Activated CD4-positive, alpha-beta memory T cell treated with anti-CD3 and anti-CD28 coated beads, Interleukin-2, amount 10 ng/mL, durations not matched to agents 7 days and 5 days (primary cell): Measurements from ENCODE around the gene MPP2. TPM values are rescaled to one million over a fixed set of nuclear protein-coding genes. Genes with fewer than 3 reads are reported as not detected.
A peak's percentile ranks its signal among the peaks of the same experiment; 100 is the strongest.

Experiments used
- CTCF ChIA-PET: fragments of 350-600 bp; sonication (Branson Sonifier 250); formaldehyde crosslinking; loops from one replicate; lab custom pipeline; 2021; ENCODE audit warnings: antibody characterized with exemption, inconsistent platforms; lab: Charles Lee
- POLR2A ChIA-PET: fragments of 350-600 bp; sonication (Branson Sonifier 250); formaldehyde crosslinking; loops from one replicate; lab custom pipeline; 2021; ENCODE audit warnings: antibody characterized with exemption; lab: Charles Lee
- DNase-seq: peaks from one replicate; pipeline ENCODE4 v3.0.0-alpha.2; 2020
- H3K27ac Mint-ChIP-seq: one replicate; pipeline ENCODE4 v1.8.0; 2021; ENCODE audit warnings: mild to moderate bottlenecking, mixed read lengths
- H3K27me3 Mint-ChIP-seq: one replicate; pipeline ENCODE4 v1.8.0; 2021; ENCODE audit warnings: mixed read lengths
- H3K36me3 Mint-ChIP-seq: one replicate; pipeline ENCODE4 v1.8.0; 2021; ENCODE audit warnings: low read depth, mixed read lengths
- H3K4me1 Mint-ChIP-seq: one replicate; pipeline ENCODE4 v1.8.0; 2021; ENCODE audit warnings: mixed read lengths
- H3K4me3 Mint-ChIP-seq: one replicate; pipeline ENCODE4 v1.8.0; 2021; ENCODE audit warnings: mild to moderate bottlenecking, mixed read lengths
- H3K9me3 Mint-ChIP-seq: one replicate; pipeline ENCODE4 v1.8.0; 2021; ENCODE audit warnings: mixed read lengths
- total RNA-seq, 2 experiments: library from RNA; stranded (reverse); gene quantifications; one replicate each; pipeline ENCODE4 v1.2.3, GENCODE V29; 2021

MPP2 gene, protein sequence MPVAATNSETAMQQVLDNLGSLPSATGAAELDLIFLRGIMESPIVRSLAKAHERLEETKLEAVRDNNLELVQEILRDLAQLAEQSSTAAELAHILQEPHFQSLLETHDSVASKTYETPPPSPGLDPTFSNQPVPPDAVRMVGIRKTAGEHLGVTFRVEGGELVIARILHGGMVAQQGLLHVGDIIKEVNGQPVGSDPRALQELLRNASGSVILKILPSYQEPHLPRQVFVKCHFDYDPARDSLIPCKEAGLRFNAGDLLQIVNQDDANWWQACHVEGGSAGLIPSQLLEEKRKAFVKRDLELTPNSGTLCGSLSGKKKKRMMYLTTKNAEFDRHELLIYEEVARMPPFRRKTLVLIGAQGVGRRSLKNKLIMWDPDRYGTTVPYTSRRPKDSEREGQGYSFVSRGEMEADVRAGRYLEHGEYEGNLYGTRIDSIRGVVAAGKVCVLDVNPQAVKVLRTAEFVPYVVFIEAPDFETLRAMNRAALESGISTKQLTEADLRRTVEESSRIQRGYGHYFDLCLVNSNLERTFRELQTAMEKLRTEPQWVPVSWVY
- total RNA-seq = under 1 TPM; 0.48 to 0.65 TPM

DNA sequence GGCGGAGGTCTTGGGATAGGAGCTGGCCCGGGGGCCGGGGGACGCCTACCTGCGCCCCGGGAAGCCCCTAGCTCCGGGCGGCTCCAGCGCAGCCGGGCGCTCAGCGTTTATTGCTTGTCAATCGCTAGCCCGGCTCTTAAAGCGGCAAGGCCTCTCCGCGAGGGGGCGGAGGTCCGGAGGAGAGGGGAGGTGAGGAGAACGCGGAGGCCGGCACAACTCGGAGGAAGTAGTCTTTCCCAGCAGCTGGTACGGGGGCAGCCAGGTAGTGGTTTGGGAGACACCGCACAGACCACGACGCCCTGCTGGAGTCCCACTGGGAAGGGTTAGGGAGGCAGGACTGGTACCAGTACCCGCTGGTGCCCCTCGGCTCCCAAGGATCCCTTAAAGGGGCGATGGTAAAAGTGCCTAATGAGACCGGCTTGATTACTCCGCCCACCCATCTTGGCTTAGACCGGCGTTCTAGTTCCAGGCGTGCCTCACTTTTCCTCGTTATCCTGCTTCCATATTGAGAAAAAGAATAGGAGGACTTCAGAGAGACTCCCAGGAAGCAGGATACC lies at the start of gene MPP2:
Gene MPP2 (minus strand): TSS at position 112 of the 557 bp plus-strand sequence. CDS start 3,076 bp downstream, outside the sequence.
- no peaks in the 10 kb centered on the region for H3K36me3 Mint-ChIP-seq
- POLR2A ChIA-PET = interaction anchor here (0.6 kb wide), 1 partner anchor 102 kb away, joined by 3 read pairs; no protein-coding TSS in a partner anchor
- CTCF ChIA-PET = interaction anchor here (1.4 to 4.5 kb wide), 2 partner anchors 36 to 135 kb away, joined by 4 to 25 read pairs; partner anchors contain the start of gene PPY
- H3K27me3 Mint-ChIP-seq = peaks cover 56% of the 10 kb centered on the region
- peak; percentile 37 for DNase-seq
- no peak within 1 kb of the TSS for H3K4me3 Mint-ChIP-seq
- no peak within 1 kb of the TSS for H3K27ac Mint-ChIP-seq
- H3K9me3 Mint-ChIP-seq = no peaks in the 10 kb centered on the region
- H3K4me1 Mint-ChIP-seq = peaks cover 9% of the 10 kb centered on the region

DNA sequence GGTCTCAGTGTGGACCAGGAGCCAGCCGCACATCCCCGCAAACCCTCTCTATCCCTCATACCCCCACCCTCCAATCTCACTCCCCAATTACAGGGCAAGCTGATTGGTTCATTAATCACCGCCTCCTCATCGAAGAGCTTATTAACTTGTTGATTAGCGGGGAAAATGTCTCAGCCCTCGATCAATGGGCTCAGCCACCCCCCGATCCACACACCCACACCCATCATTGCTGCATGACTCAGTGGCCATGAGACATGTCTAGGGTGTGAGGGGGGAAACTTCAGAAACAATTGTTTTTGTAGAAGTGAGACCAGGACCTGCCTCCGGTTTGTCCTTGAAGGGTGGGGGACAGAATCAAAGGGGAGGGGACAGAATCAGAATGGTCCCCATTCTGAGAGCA lies 48.9 kb upstream of the MPP2 start:
- Mint-ChIP-seq H3K4me1 (peaks cover 5% of the 10 kb centered on the region), H3K9me3 (no peaks in the 10 kb centered on the region), H3K4me3 (no peak overlapping the region), H3K36me3 (no peaks in the 10 kb centered on the region), H3K27me3 (peaks cover 30% of the 10 kb centered on the region), H3K27ac (no peak overlapping the region)
- POLR2A ChIA-PET = no interaction called here
- no peak for DNase-seq
- CTCF ChIA-PET = no interaction called here

DNA sequence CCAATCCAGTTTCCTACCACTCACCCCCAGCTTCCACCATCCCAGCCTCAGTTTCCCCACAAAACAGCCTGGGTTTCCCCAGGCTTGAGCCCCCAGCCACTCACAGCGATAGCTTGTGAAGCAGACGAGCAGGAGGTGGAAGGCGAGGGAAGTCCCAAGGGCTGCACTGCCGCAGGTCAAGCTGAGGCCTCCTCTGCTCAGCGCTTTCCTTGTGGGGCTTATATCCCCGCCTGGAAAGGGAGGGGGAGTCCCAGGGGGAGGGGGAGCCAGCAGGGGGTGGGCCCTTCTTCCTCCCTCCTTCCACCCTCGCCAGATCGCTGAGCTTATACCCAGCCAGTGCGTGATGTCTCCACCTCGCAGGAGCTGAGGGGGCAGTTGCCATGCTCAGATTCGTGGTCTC lies 46.4 kb upstream of the MPP2 start, which contains the start of gene PYY:
Gene PYY (minus strand): TSS at position 195 of the 400 bp plus-strand sequence. CDS start 457 bp downstream, outside the sequence.
- Mint-ChIP-seq H3K4me3 (no peak within 1 kb of the TSS), H3K27ac (no peak within 1 kb of the TSS), H3K36me3 (no peaks in the 10 kb centered on the region), H3K9me3 (no peaks in the 10 kb centered on the region), H3K4me1 (peaks cover 7% of the 10 kb centered on the region), H3K27me3 (peaks cover 44% of the 10 kb centered on the region)
- CTCF ChIA-PET = interaction anchor here (0.6 kb wide), 1 partner anchor 210 kb away, joined by 3 read pairs; no protein-coding TSS in a partner anchor
- no peak for DNase-seq
- POLR2A ChIA-PET = no interaction called here

DNA sequence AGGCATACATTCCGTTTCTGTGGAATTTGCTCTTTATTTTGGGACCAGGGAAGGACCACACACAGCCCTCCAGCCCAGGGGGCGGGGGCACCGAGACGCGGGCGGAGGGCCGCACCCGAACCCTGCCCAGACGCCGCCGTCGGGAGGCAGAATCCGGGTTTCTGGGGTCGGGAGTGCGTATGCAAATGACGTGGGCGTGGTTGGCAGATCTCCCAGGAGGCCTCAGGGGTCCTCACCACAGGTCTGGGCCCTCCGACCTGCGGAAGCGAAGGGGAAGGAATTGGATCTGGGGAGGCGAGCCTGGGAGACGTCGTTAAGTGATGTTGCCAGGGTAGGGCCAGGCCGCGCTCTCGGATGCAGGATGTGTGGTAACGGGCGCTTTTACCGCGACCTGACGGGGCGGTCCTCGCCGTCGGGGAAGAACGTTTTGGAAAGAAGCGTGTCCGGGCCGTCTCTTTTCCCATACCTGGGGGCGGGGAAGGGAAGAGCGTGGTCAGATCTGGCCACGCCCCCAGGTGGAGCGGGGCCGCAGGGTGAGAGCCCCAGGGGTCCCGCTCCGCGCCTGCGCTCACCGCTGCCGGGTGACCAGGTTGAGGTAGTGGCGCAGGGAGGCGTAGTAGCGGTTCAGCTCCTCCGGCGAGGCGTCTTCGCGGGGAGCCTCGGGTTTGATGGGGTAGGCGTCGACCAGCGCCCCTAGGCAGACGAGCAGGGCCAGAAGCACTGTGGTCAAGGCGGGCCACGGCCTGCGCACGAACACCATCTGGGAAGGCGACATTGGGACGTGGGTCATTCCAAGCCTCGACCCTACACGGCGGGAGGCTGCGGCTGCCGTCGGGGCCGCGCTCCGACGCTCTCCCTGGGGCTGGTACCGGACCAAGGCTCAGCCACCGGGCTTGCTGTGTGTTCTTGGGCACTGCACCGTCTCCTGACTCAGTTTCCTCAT lies 45.7 kb upstream of the MPP2 start:
- CTCF ChIA-PET = no interaction called here
- Mint-ChIP-seq H3K4me1 (peaks cover 7% of the 10 kb centered on the region), H3K36me3 (no peaks in the 10 kb centered on the region), H3K4me3 (no peak overlapping the region), H3K27ac (no peak overlapping the region), H3K9me3 (no peaks in the 10 kb centered on the region), H3K27me3 (peaks cover 44% of the 10 kb centered on the region)
- POLR2A ChIA-PET = no interaction called here
- DNase-seq = peak; percentile 26

DNA sequence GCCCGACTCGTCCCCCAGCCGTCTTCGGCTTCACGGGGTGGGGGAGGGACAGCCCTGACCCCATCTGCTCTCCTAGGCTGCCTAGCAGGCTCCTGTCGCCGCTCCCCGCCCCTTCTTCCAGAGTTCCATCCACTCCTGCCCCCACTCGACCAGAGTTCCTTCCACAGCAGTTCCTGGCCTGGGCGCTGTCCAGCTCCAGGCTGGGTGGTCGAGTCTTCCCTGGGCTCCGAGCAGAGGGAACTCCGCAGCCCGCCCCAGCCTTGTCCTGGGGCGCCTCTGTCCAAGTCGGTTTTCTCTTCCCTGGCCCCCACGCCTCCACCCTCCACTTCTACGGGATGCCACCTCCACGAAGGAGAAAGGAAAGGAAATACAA lies 45.0 kb upstream of the MPP2 start:
- Mint-ChIP-seq H3K4me1 (peaks cover 7% of the 10 kb centered on the region), H3K27ac (no peak overlapping the region), H3K36me3 (no peaks in the 10 kb centered on the region), H3K4me3 (no peak overlapping the region), H3K27me3 (peaks cover 44% of the 10 kb centered on the region), H3K9me3 (no peaks in the 10 kb centered on the region)
- CTCF ChIA-PET = no interaction called here
- POLR2A ChIA-PET = no interaction called here
- no peak for DNase-seq

DNA sequence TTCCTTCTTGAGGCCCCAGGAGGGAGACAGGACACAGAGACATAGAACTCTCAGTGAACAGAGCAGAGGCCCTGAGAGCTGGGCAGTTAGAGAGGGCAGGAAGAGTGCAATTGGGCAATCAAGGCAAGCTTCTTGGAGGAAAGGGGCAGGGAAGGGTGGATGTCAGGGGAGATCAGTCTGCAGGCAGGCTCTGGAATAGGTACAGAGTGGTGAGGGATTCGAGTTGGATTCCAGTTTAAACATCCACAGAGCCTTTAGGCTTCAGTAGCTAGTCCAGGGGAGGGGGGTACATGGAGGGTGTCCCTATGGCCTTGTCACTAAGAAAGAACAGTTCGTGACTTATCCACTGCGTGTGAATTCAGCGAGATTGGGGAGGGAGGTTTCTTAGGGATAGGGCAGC lies 44.4 kb upstream of the MPP2 start:
- H3K4me3 Mint-ChIP-seq = no peak overlapping the region
- peaks cover 7% of the 10 kb centered on the region for H3K4me1 Mint-ChIP-seq
- POLR2A ChIA-PET = no interaction called here
- DNase-seq = no peak
- peaks cover 44% of the 10 kb centered on the region for H3K27me3 Mint-ChIP-seq
- no peaks in the 10 kb centered on the region for H3K9me3 Mint-ChIP-seq
- H3K27ac Mint-ChIP-seq = no peak overlapping the region
- CTCF ChIA-PET = no interaction called here
- no peaks in the 10 kb centered on the region for H3K36me3 Mint-ChIP-seq

DNA sequence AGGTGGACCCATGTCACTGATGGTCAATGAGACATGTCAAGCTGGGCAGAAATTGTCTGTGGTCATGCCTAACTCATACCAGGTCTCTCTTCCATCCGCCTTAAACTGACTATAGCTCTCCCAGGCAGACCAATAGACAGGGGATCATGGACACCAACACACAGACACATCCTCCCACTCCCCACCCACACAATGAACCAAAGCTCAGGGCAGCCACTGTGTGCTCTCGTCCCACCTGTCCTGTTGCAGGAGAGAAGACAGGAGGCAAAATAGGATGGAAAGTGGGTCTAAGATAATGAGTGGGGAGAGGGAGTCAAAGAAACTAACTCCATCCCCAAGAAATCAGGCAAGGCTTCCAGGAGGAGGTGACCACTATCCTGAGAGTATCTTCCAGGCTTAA lies 43.2 kb upstream of the MPP2 start:
- CTCF ChIA-PET = no interaction called here
- POLR2A ChIA-PET = interaction anchor here (0.6 kb wide), 1 partner anchor 386 kb away, joined by 3 read pairs; no protein-coding TSS in a partner anchor
- no peaks in the 10 kb centered on the region for H3K36me3 Mint-ChIP-seq
- no peak for DNase-seq
- no peaks in the 10 kb centered on the region for H3K9me3 Mint-ChIP-seq
- H3K4me1 Mint-ChIP-seq = peaks cover 13% of the 10 kb centered on the region
- H3K27ac Mint-ChIP-seq = no peak overlapping the region
- peaks cover 44% of the 10 kb centered on the region for H3K27me3 Mint-ChIP-seq
- no peak overlapping the region for H3K4me3 Mint-ChIP-seq

DNA sequence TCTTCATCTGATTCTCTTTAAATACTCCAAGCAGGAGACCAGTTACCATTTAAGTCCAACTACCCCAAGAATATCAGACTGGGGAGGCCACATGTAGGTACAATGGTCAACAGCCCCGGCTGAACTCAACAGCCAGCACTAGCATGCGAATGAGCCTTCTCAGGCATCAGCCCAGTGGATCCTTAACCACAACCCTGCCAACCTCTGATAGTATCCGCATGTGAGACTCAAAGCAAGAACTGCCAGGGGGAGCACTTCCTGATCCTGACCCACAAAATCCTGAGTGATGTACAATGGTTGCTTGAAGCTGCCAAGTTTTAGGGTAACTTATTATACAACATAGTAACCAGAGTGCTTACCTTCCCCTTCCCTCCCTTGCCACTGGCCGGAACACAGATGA lies 42.4 kb upstream of the MPP2 start:
- ChIA-PET POLR2A (no interaction called here), CTCF (no interaction called here)
- H3K27me3 Mint-ChIP-seq = peaks cover 44% of the 10 kb centered on the region

DNA sequence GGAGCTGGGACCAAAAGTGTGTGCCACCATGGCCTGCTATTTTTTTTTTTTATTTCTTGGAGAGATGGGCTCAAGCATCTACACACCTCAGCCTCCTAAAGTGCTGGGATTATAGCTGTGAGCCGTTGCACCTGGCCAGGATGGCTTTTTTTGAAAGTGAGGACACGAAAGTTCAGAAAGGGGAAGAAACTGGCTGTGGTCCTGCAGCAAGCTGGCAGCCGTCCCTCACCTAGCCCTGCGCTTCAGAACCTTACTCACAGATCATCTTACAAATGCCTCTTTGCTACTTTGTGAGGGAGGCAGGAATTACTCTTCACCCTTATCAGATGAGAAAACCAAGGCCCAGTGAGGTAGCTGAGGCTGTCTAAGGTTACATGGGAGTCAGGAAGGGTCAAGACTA lies 39.4 kb upstream of the MPP2 start:
- Mint-ChIP-seq H3K36me3 (no peaks in the 10 kb centered on the region), H3K4me3 (no peak overlapping the region), H3K9me3 (no peaks in the 10 kb centered on the region), H3K27me3 (peaks cover 19% of the 10 kb centered on the region), H3K4me1 (peaks cover 23% of the 10 kb centered on the region), H3K27ac (no peak overlapping the region)
- ChIA-PET CTCF (interaction anchor here (0.7 to 1.5 kb wide), 6 partner anchors 15 to 126 kb away, joined by 3 to 6 read pairs (median 4); no protein-coding TSS in a partner anchor), POLR2A (no interaction called here)
- no peak for DNase-seq

More for the DNA sequence above, 42.4 kb upstream of the MPP2 start:
- Mint-ChIP-seq H3K4me1 (peaks cover 19% of the 10 kb centered on the region), H3K36me3 (no peaks in the 10 kb centered on the region), H3K9me3 (no peaks in the 10 kb centered on the region), H3K4me3 (no peak overlapping the region), H3K27ac (no peak overlapping the region)
- DNase-seq = no peak

DNA sequence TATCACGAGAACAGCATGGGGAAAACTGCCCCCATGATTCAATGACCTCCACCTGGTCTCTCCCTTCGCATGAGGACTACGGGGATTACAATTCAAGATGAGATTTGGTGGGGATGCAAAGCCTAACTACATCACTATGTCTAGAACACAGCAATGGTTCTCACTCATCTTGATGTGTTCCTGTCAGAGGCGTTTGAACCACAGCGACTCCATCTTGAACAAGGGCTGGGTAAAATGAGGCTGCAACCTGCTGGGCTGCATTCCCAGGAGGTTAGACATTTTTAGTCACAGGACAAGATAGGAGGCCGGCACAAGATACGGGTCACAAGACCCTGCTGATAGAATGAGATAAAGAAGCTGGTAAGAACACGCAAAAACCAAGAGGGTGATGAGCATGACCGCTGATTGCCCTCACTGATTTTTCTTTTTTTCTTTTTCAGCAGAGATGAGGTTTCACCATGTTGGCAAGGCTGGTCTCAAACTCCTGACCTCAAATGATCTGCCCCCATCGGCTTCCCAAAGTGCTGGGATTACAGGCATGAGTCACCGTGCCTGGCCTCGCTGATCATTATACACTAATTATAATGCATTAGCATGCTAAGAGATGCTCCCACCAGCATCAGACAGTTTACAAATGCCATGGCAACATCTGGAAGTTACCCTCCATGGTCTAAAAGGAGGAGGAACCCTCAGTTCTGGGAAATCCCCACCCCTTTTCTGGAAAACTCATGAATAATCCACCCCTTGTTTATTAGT lies 37.9 kb upstream of the MPP2 start:
- CTCF ChIA-PET = interaction anchor here (0.9 to 3.1 kb wide), 7 partner anchors 22 to 98 kb away, joined by 4 to 55 read pairs (median 7); no protein-coding TSS in a partner anchor
- no peak overlapping the region for H3K27ac Mint-ChIP-seq

DNA sequence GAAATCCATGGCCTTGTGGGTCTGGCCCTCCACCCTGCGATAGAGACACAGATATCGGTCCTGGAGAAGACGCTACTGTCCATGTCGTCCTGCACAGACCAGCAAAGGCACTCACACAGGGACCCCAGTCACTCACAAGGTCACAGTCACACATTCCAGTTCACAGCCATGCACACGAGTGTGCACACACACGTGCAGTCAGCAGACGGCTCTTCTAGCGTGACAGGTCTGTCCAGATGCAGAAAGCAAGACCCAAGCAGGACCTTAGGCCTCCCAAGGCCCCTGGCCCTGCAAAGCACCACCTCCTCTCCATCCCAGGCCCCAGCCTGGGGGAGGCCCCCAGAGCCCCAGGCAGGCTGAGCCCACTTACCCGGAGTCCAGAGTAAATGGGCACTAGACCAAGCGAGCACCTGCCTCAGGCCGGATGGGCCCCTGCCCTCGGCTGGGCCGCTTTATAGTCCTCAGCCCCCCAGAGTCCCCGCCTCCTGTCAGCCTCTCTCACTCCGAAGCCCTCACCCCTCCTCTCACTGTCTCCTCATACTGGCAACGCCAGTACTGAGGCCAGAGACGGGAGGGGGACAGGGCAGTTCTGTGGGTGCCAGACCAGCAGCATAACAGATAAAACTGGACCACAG lies 34.8 kb upstream of the MPP2 start, which contains the start of gene PPY:
Gene PPY (minus strand): TSS at position 426 of the 635 bp plus-strand sequence. CDS start 822 bp downstream, outside the sequence.
- CTCF ChIA-PET = interaction anchor here (0.6 to 3.1 kb wide), 5 partner anchors 14 to 139 kb away, joined by 3 to 55 read pairs (median 17); partner anchors contain the start of gene MPP2
- POLR2A ChIA-PET = no interaction called here

More for the DNA sequence above, 37.9 kb upstream of the MPP2 start:
- Mint-ChIP-seq H3K4me1 (peaks cover 22% of the 10 kb centered on the region), H3K9me3 (no peaks in the 10 kb centered on the region), H3K4me3 (no peak overlapping the region), H3K36me3 (no peaks in the 10 kb centered on the region), H3K27me3 (peaks cover 8% of the 10 kb centered on the region)
- POLR2A ChIA-PET = interaction anchor here (1.2 kb wide), 1 partner anchor 70 kb away, joined by 3 read pairs; the partner anchor contains the start of gene TMEM101
- no peak for DNase-seq

More for the DNA sequence above, 34.8 kb upstream of the MPP2 start, which contains the start of gene PPY:
- H3K4me1 Mint-ChIP-seq = peaks cover 26% of the 10 kb centered on the region
- H3K4me3 Mint-ChIP-seq = no peak within 1 kb of the TSS
- H3K27me3 Mint-ChIP-seq = peaks cover 12% of the 10 kb centered on the region
- H3K9me3 Mint-ChIP-seq = no peaks in the 10 kb centered on the region
- no peaks in the 10 kb centered on the region for H3K36me3 Mint-ChIP-seq
- no peak for DNase-seq
- H3K27ac Mint-ChIP-seq = no peak within 1 kb of the TSS
